GM12878 (cell line): ENCODE results near the gene CHRND.

ENCODE experiments used
- CHD4 ChIP-seq: fragments of 200-600 bp; sonication (generic); IDR thresholded peaks from 2 replicates; pipeline ENCODE4 v1.6.1; 2016; ENCODE audit warnings: mild to moderate bottlenecking
- CTCF ChIP-seq, 3 experiments: IDR thresholded peaks in 2 of 3; conservative IDR thresholded peaks in 1 of 3; 2 replicates each; pipeline ENCODE4 v1.5.1; 2011; ENCODE audit warnings: low read depth in 3 of 3, low read length in 3 of 3, mild to moderate bottlenecking in 3 of 3, control low read depth in 2 of 3, moderate library complexity in 2 of 3, inconsistent platforms in 1 of 3, mixed read lengths in 1 of 3; ENCODE audit not compliant: control insufficient read depth in 2 of 3, insufficient read depth in 1 of 3; ENCODE audit errors: extremely low read depth in 1 of 3
- JUNB ChIP-seq: IDR thresholded peaks from 2 replicates; pipeline ENCODE4 v1.6.1; 2016; ENCODE audit warnings: antibody characterized with exemption, mild to moderate bottlenecking
- MYC ChIP-seq: IDR thresholded peaks from 2 replicates; pipeline ENCODE4 v1.6.1; 2011; ENCODE audit warnings: mild to moderate bottlenecking, low read length, moderate library complexity, inconsistent platforms; ENCODE audit not compliant: insufficient read depth, insufficient replicate concordance, insufficient read length, severe bottlenecking
- POLR2AphosphoS5 ChIP-seq: IDR thresholded peaks from 2 replicates; pipeline ENCODE4 v1.6.1; 2011; ENCODE audit warnings: mild to moderate bottlenecking, low read length, inconsistent platforms
- ZBED1 ChIP-seq: IDR thresholded peaks from 2 replicates; pipeline ENCODE4 v1.6.1; 2016; ENCODE audit warnings: borderline replicate concordance
- TF ChIP-seq, protein P1 (sequence below): fragments of 450-650 bp; IDR thresholded peaks from 2 replicates; pipeline ENCODE4 v1.6.1; 2017; ENCODE audit warnings: antibody characterized with exemption, mild to moderate bottlenecking, moderate library complexity

GRCh38 chr2:232533944-232534710 is 8.2 kb downstream of the CHRND start:
- TF ChIP-seq, protein P1, sequence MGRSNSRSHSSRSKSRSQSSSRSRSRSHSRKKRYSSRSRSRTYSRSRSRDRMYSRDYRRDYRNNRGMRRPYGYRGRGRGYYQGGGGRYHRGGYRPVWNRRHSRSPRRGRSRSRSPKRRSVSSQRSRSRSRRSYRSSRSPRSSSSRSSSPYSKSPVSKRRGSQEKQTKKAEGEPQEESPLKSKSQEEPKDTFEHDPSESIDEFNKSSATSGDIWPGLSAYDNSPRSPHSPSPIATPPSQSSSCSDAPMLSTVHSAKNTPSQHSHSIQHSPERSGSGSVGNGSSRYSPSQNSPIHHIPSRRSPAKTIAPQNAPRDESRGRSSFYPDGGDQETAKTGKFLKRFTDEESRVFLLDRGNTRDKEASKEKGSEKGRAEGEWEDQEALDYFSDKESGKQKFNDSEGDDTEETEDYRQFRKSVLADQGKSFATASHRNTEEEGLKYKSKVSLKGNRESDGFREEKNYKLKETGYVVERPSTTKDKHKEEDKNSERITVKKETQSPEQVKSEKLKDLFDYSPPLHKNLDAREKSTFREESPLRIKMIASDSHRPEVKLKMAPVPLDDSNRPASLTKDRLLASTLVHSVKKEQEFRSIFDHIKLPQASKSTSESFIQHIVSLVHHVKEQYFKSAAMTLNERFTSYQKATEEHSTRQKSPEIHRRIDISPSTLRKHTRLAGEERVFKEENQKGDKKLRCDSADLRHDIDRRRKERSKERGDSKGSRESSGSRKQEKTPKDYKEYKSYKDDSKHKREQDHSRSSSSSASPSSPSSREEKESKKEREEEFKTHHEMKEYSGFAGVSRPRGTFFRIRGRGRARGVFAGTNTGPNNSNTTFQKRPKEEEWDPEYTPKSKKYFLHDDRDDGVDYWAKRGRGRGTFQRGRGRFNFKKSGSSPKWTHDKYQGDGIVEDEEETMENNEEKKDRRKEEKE, result no peak
- TF ChIP-seq ZBED1, result no peak
- TF ChIP-seq MYC, result no peak
- no peak for TF ChIP-seq CTCF (IDR thresholded peaks at IDR 0.05 in 2 of 3, conservative IDR thresholded peaks at IDR 0.05 in 1 of 3; ENCODE audit: control insufficient read depth in 2 of 3, extremely low read depth in 1 of 3, insufficient read depth in 1 of 3, low read depth in 3 of 3, low read length in 3 of 3)
- TF ChIP-seq JUNB, result no peak
- TF ChIP-seq POLR2AphosphoS5, result no peak
- TF ChIP-seq CHD4, result no peak
